NB4 (cell line): ENCODE data around the gene EPHB1.

Experiments used
- DNase-seq: peaks from one replicate; pipeline ENCODE4 v3.0.0; 2010; ENCODE audit warnings: low read depth
- H3K4me3 ChIP-seq: one replicate; pipeline ENCODE4 v1.5.1; 2011; ENCODE audit warnings: mild to moderate bottlenecking, low read depth, low read length, moderate library complexity
- CTCF ChIP-seq: IDR thresholded peaks from one replicate; pipeline ENCODE4 v1.5.1; 2012; ENCODE audit warnings: low read depth, low read length
- MAX ChIP-seq: IDR thresholded peaks from 2 replicates; pipeline ENCODE4 v1.6.1; 2011; ENCODE audit warnings: low read depth, low read length
- MYC ChIP-seq: IDR thresholded peaks from 2 replicates; pipeline ENCODE4 v1.6.1; 2011; ENCODE audit warnings: low read depth, low read length
- POLR2A ChIP-seq: IDR thresholded peaks from 2 replicates; pipeline ENCODE4 v1.6.1; 2011; ENCODE audit warnings: mild to moderate bottlenecking; ENCODE audit not compliant: insufficient read length; ENCODE audit errors: extremely low read depth

EPHB1 gene

GRCh38 chr3:135155791-135156190 is 360.7 kb downstream of the EPHB1 start:
- no peak for TF ChIP-seq POLR2A
- TF ChIP-seq MYC, result no peak
- no peak for TF ChIP-seq CTCF
- TF ChIP-seq MAX, result no peak
- DNase-seq, result no peak
- no peak overlapping the region for H3K4me3 ChIP-seq

- no peak for DNase-seq
- H3K4me3 ChIP-seq, result no peak overlapping the region
- TF ChIP-seq MAX, result no peak
- no peak for TF ChIP-seq MYC
- no peak for TF ChIP-seq POLR2A
- TF ChIP-seq CTCF, result no peak
Observed at GRCh38 chr3:135157045-135157740, 362.1 kb downstream of the EPHB1 start.

GRCh38 chr3:135158520-135158919 is 363.5 kb downstream of the EPHB1 start:
- TF ChIP-seq MYC (no peak), POLR2A (no peak), MAX (no peak), CTCF (no peak)
- no peak overlapping the region for H3K4me3 ChIP-seq
- DNase-seq, result no peak

GRCh38 chr3:135159681-135160247 is 364.7 kb downstream of the EPHB1 start:
- no peak for TF ChIP-seq POLR2A
- no peak for TF ChIP-seq CTCF
- TF ChIP-seq MAX, result no peak
- no peak for TF ChIP-seq MYC
- no peak for DNase-seq
- H3K4me3 ChIP-seq, result no peak overlapping the region

- DNase-seq, result no peak
- no peak for TF ChIP-seq CTCF
- TF ChIP-seq MAX, result no peak
- TF ChIP-seq MYC, result no peak
- TF ChIP-seq POLR2A, result no peak
- no peak overlapping the region for H3K4me3 ChIP-seq
Observed at GRCh38 chr3:135161425-135161824, 366.4 kb downstream of the EPHB1 start.
